ENCODE results near the gene THAP5. TPM values are rescaled to one million over a fixed set of nuclear protein-coding genes. Genes with fewer than 3 reads are reported as not detected.

The THAP5 gene
- total RNA-seq, 2 experiments from 2014 or later, result 26.5 to 28.8 TPM

- Mint-ChIP-seq H3K27me3 (no peaks in the 10 kb centered on the region), H3K4me1 (ENCODE audit: low read depth) (peaks cover 25% of the 10 kb centered on the region), H3K36me3 (ENCODE audit: low read depth) (peaks cover 18% of the 10 kb centered on the region), H3K4me3 (no peak overlapping the region), H3K9me3 (no peaks in the 10 kb centered on the region), H3K27ac (no peak overlapping the region)
- TF ChIP-seq, protein P1, sequence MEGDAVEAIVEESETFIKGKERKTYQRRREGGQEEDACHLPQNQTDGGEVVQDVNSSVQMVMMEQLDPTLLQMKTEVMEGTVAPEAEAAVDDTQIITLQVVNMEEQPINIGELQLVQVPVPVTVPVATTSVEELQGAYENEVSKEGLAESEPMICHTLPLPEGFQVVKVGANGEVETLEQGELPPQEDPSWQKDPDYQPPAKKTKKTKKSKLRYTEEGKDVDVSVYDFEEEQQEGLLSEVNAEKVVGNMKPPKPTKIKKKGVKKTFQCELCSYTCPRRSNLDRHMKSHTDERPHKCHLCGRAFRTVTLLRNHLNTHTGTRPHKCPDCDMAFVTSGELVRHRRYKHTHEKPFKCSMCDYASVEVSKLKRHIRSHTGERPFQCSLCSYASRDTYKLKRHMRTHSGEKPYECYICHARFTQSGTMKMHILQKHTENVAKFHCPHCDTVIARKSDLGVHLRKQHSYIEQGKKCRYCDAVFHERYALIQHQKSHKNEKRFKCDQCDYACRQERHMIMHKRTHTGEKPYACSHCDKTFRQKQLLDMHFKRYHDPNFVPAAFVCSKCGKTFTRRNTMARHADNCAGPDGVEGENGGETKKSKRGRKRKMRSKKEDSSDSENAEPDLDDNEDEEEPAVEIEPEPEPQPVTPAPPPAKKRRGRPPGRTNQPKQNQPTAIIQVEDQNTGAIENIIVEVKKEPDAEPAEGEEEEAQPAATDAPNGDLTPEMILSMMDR (IDR thresholded peaks at IDR 0.05), result no peak
- POLR2A ChIA-PET, result interaction anchor here (0.7 kb wide), 1 partner anchor 52 kb away, joined by 3 read pairs; the partner anchor contains the start of genes DNAJB9 and THAP5
- DNase-seq (no peak), ATAC-seq (no peak)
- intact Hi-C loops (cut with micrococcal nuclease), result no loop called here
- CTCF ChIA-PET, result interaction anchor here (0.7 to 2.5 kb wide), 4 partner anchors 10 to 319 kb away, joined by 3 to 9 read pairs (median 4); no protein-coding TSS in a partner anchor
These were observed 51.6 kb downstream of the THAP5 start for GRCh38 chr7:108517951-108518350.

- ChIA-PET POLR2A (no interaction called here), CTCF (no interaction called here)
- ATAC-seq, result no peak
- TF ChIP-seq, protein P1 (IDR thresholded peaks at IDR 0.05), result no peak
- DNase-seq, result no peak
- peaks cover 8% of the 10 kb centered on the region for H3K4me1 Mint-ChIP-seq (ENCODE audit: low read depth)
- no peaks in the 10 kb centered on the region for H3K27me3 Mint-ChIP-seq
- intact Hi-C loops (cut with micrococcal nuclease), result no loop called here
- H3K27ac Mint-ChIP-seq, result no peak overlapping the region
- peaks cover 25% of the 10 kb centered on the region for H3K36me3 Mint-ChIP-seq (ENCODE audit: low read depth)
- no peaks in the 10 kb centered on the region for H3K9me3 Mint-ChIP-seq
- no peak overlapping the region for H3K4me3 Mint-ChIP-seq
These were observed 53.9 kb downstream of the THAP5 start for GRCh38 chr7:108515630-108516029.

GRCh38 chr7:108515013-108515412 is 54.5 kb downstream of the THAP5 start:
- H3K27ac Mint-ChIP-seq, result no peak overlapping the region
- DNase-seq, result no peak
- no peaks in the 10 kb centered on the region for H3K9me3 Mint-ChIP-seq
- TF ChIP-seq, protein P1 (IDR thresholded peaks at IDR 0.05), result no peak
- ChIA-PET POLR2A (no interaction called here), CTCF (interaction anchor here (1.1 kb wide), 1 partner anchor 18 kb away, joined by 3 read pairs; no protein-coding TSS in a partner anchor)
- no peaks in the 10 kb centered on the region for H3K27me3 Mint-ChIP-seq
- intact Hi-C loops (cut with micrococcal nuclease), result no loop called here
- peaks cover 8% of the 10 kb centered on the region for H3K4me1 Mint-ChIP-seq (ENCODE audit: low read depth)
- H3K36me3 Mint-ChIP-seq (ENCODE audit: low read depth), result peaks cover 31% of the 10 kb centered on the region
- ATAC-seq, result no peak
- H3K4me3 Mint-ChIP-seq, result no peak overlapping the region

Other genes starting within 250 kb of the THAP5 start
- 1 to 10 TPM; 3.2 to 3.8 TPM for gene NRCAM, start 113.3 kb downstream of the THAP5 start, total RNA-seq
- 10 to 100 TPM; 19.2 to 21.4 TPM for gene PNPLA8, start 43.6 kb downstream of the THAP5 start, total RNA-seq
- 10 to 100 TPM in 1 of 2 experiments, 1 to 10 TPM in 1; 6.5 to 11.6 TPM for gene DNAJB9, start 168 bp upstream of the THAP5 start, total RNA-seq

Measured in activated CD8-positive, alpha-beta T cell treated with anti-CD3 and anti-CD28 coated beads for 36 hours (primary cell).